ENCODE measurements around the gene ZMIZ1.

GRCh38 chr10:79264942-79265341 is 196.2 kb downstream of the ZMIZ1 start:
- TF ChIP-seq CTCF (conservative IDR thresholded peaks at IDR 0.05) (no peak), ZFX (IDR thresholded peaks at IDR 0.05) (no peak)
